Ovary (tissue), 9 donors: ENCODE measurements around the gene CNP. TPM values are rescaled to one million over a fixed set of nuclear protein-coding genes. Genes with fewer than 3 reads are reported as not detected.

Source experiments
- DNase-seq, 5 donors: peaks; one replicate each; pipeline ENCODE4 v3.0.0-alpha.2; 2019 to 2020
- H3K27ac ChIP-seq, 2 donors: fragments of 200-600 bp; one replicate each; pipeline versions ENCODE4 v1.5.1 to v1.8.0; 2019 to 2022
- H3K27me3 ChIP-seq: fragments of 200-600 bp; one replicate; pipeline ENCODE4 v1.8.0; 2022
- H3K36me3 ChIP-seq: fragments of 200-600 bp; sonication (generic); one replicate; pipeline ENCODE4 v1.5.1; 2019
- H3K4me1 ChIP-seq: one replicate; pipeline ENCODE4 v1.8.1; 2013; ENCODE audit warnings: mild to moderate bottlenecking, moderate library complexity; ENCODE audit not compliant: insufficient read depth
- H3K4me3 ChIP-seq: fragments of 200-600 bp; sonication (generic); one replicate; pipeline ENCODE4 v1.5.1; 2017
- H3K9me3 ChIP-seq, 2 donors: fragments of 200-600 bp in 1 of 2; sonication (generic) in 1 of 2; one replicate each; pipeline versions ENCODE4 v1.5.1 to v1.8.1; 2013 to 2019; ENCODE audit warnings: mild to moderate bottlenecking in 1 of 2, moderate library complexity in 1 of 2
- EP300 ChIP-seq: sonication (generic); formaldehyde crosslinking; IDR thresholded peaks from one replicate; pipeline ENCODE4 v1.6.1; 2017; ENCODE audit warnings: antibody characterized with exemption
- POLR2A ChIP-seq: fragments of 450-650 bp; IDR thresholded peaks from one replicate; pipeline ENCODE4 v1.6.1; 2017; ENCODE audit warnings: antibody characterized with exemption, mild to moderate bottlenecking, moderate library complexity
- WGBS, 3 donors: extraction: QIAGEN DNeasy Blood & Tissue Kit in 1 of 3; methylation state at CpG; one replicate each; pipeline versions ENCODE4 v1.1.5 to v1.1.7; 2013 to 2017; 5-methylcytosine and 5-hydroxymethylcytosine counted together
- intact Hi-C, 4 donors: fragments of 100-400 bp; cut with DNase I; formaldehyde crosslinking; loops; one replicate each; pipeline versions ENCODE4 v1.11.0 to v1.15.1; 2022 to 2023
- polyA plus RNA-seq, 2 donors: library from polyadenylated mRNA; stranded (reverse); fragments of 200-250 nt in 1 of 2; fragments of 350-450 nt in 1 of 2; fragmentation: Illumina TruSeq in 1 of 2; extraction: RNeasy Lipid Tissue Mini Kit (QIAGEN cat#74804) in 1 of 2; gene quantifications; one replicate each; pipeline ENCODE4 v1.2.3, GENCODE V29; 2013 to 2014
- total RNA-seq, 7 donors: library from RNA; depleted of rRNA in 2 of 7; stranded (reverse); fragments of >200 nt in 2 of 7; fragmentation: NEBNext Ultra II Directional in 3 of 7; extraction: Animal tissue kit (Norgen Biotek cat#: 25700) in 3 of 7; gene quantifications; one replicate each; pipeline versions ENCODE4 v1.1.0 to v1.2.4, GENCODE V29; 2016 to 2023
- TF ChIP-seq, protein P1 (sequence below), 3 donors: fragments of 450-650 bp in 2 of 3; fragments of 200-600 bp in 1 of 3; IDR thresholded peaks; one replicate each; pipeline versions ENCODE4 v1.5.1 to v1.8.0; 2016 to 2022; ENCODE audit warnings: antibody characterized with exemption in 3 of 3, mild to moderate bottlenecking in 1 of 3
- donor health status: DM: no; HTN: no; CAD: no; lungs with moderate emphysema.
- donor health status: DM: no; HTN: no; CAD: no.
- donor health status: Bipolar disorder and iron deficiency.
- donor health status: DM: yes; HTN: yes; CAD: no.
- donor health status: DM: no; HTN: no; CAD: no.
- donor health status: DM: yes; HTN: yes; CAD: no.

The CNP gene
- total and polyA plus RNA-seq, 9 donors: 30.5 to 88.9 (median 74.1) TPM

DNA sequence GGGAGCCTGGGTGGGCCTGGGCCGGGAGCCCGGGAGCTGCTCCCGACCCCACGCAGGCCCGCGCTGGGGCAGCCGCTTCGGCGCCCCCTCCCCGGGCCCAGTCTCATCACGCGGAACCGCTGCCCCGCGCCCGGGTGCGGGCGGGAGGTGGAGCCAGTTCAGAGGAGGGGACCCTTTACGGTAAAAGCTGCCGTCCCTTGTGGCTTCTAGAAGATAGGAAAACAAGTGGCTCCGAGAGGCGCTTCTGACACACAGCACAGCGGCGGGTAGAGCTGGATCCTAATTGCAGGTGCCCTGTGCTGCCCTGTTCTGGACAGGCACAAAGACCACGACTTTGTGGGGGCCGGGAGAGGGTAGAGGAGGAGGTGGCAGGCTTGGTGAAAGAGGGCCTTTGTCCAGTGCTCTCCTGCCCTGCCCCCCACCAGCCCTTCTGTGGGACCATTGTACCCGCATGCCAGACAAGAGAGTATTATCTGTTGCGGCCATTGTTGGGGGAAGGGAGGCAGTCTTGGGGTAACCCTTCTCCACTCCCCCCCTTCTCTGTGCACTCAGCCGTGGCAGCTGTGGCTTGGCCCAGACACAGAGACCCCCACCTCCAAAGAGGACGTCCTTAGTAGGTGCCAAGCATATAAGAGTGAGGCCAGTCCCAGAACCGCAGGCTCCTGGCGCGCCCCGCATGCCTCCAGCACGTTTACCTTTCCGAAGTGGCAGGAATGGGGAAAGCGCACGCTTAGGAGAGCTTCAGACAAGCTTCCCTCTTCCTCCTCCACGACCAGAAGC, 736 bp downstream of the CNP start:
- intact Hi-C loops: loop anchor here in 3 of 4 donors (5.0 to 10.0 kb wide), 3 partner anchors 50 to 147 kb away; partner anchors contain the start of genes DHX58 (in 1 of the 3) and DNAJC7 (in 1 of the 3)
- TF ChIP-seq, protein P1, sequence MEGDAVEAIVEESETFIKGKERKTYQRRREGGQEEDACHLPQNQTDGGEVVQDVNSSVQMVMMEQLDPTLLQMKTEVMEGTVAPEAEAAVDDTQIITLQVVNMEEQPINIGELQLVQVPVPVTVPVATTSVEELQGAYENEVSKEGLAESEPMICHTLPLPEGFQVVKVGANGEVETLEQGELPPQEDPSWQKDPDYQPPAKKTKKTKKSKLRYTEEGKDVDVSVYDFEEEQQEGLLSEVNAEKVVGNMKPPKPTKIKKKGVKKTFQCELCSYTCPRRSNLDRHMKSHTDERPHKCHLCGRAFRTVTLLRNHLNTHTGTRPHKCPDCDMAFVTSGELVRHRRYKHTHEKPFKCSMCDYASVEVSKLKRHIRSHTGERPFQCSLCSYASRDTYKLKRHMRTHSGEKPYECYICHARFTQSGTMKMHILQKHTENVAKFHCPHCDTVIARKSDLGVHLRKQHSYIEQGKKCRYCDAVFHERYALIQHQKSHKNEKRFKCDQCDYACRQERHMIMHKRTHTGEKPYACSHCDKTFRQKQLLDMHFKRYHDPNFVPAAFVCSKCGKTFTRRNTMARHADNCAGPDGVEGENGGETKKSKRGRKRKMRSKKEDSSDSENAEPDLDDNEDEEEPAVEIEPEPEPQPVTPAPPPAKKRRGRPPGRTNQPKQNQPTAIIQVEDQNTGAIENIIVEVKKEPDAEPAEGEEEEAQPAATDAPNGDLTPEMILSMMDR (IDR thresholded peaks at IDR 0.05): no peak
- TF ChIP-seq EP300 (no peak), POLR2A (no peak)
- no peaks in the 10 kb centered on the region for H3K9me3 ChIP-seq
- H3K27ac ChIP-seq: peak overlapping the region; percentile 64 to 70
- H3K27me3 ChIP-seq: no peaks in the 10 kb centered on the region
- H3K4me3 ChIP-seq: peak overlapping the region; percentile 95
- no peaks in the 10 kb centered on the region for H3K36me3 ChIP-seq
- peak; percentile 27 to 59 (median 43) for DNase-seq
- 8 to 20% (median 11%) methylated on average over 30 to 39 of the region's 39 CpGs for WGBS, 3 donors
- peaks cover 7% of the 10 kb centered on the region for H3K4me1 ChIP-seq

DNA sequence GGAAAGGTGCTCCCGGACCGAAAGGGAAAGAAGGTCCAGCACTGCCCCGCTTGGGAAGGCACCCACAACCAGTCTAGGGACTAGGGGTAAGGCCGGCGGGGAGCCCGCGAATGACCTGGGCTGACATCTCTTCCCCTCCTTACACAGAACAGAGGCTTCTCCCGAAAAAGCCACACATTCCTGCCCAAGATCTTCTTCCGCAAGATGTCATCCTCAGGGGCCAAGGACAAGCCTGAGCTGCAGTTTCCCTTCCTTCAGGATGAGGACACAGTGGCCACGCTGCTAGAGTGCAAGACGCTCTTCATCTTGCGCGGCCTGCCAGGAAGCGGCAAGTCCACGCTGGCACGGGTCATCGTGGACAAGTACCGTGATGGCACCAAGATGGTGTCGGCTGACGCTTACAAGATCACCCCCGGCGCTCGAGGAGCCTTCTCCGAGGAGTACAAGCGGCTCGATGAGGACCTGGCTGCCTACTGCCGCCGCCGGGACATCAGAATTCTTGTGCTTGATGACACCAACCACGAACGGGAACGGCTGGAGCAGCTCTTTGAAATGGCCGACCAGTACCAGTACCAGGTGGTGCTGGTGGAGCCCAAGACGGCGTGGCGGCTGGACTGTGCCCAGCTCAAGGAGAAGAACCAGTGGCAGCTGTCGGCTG, 1.5 kb downstream of the CNP start:
- TF ChIP-seq POLR2A (no peak), EP300 (no peak)
- TF ChIP-seq, protein P1 (IDR thresholded peaks at IDR 0.05): no peak
- 77 to 88% (median 78%) methylated on average over 37 of the region's 37 CpGs for WGBS, 3 donors
- intact Hi-C loops: loop anchor here in 3 of 4 donors (5.0 to 10.0 kb wide), 3 partner anchors 49 to 147 kb away; partner anchors contain the start of genes DHX58 (in 1 of the 3) and DNAJC7 (in 1 of the 3)
- Histone ChIP-seq H3K27me3 (no peaks in the 10 kb centered on the region), H3K27ac (peak overlapping the region in 1 of 2 donors; percentile 70), H3K4me3 (no peak overlapping the region), H3K4me1 (peaks cover 8% of the 10 kb centered on the region), H3K9me3 (no peaks in the 10 kb centered on the region), H3K36me3 (no peaks in the 10 kb centered on the region)
- DNase-seq: peak in 4 of 5 donors; percentile 35 to 45 (median 44)

DNA sequence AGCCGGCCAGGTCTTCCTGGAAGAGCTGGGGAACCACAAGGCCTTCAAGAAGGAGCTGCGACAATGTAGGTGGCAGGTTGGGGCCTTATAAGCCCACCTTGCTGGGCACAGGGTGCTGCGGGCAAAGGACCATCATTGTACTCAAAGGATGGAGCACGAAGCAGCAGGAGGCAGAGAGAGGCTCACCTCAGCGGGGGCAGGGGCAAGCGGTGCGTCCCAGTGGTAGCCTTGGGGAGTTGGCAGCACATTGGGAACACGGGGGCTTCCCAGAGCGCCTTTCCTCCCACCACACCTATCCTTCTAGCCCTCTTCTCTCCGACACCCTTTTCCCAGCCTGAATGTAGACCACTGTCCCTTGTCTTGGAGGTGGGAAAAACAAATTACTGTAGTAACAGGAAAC, 2.1 kb downstream of the CNP start:
- Histone ChIP-seq H3K9me3 (no peaks in the 10 kb centered on the region), H3K36me3 (no peaks in the 10 kb centered on the region), H3K27ac (no peak overlapping the region), H3K4me3 (no peak overlapping the region), H3K4me1 (peaks cover 13% of the 10 kb centered on the region), H3K27me3 (no peaks in the 10 kb centered on the region)
- intact Hi-C loops: loop anchor here in 3 of 4 donors (5.0 to 10.0 kb wide), 3 partner anchors 49 to 146 kb away; partner anchors contain the start of genes DHX58 (in 1 of the 3) and DNAJC7 (in 1 of the 3)
- TF ChIP-seq EP300 (no peak), POLR2A (no peak)
- TF ChIP-seq, protein P1 (IDR thresholded peaks at IDR 0.05): no peak
- WGBS, 3 donors: 79 to 90% (median 86%) methylated on average over 10 of the region's 10 CpGs
- no peak for DNase-seq

DNA sequence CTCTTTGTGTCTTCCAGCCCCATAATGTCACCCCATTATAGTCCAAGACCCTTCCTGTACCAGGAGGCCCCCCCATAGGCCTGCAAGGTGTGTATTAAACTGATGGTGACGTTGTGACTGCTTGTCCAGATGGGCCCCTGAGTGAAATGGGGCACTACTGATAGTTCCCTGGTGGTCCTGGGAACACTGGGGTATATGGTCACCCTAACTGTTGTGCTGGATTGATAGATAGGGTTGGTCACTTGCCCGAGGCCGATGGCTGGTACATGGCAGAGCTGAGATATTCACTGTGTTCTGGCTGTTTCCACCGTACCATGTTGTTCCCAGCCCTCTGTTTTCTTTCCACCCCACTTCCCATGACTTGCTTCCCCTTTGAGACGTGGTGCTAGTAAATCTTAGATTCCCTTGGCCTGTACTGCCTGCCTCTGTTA, 4.3 kb downstream of the CNP start:
- Histone ChIP-seq H3K27ac (no peak overlapping the region), H3K36me3 (no peaks in the 10 kb centered on the region), H3K27me3 (no peaks in the 10 kb centered on the region), H3K9me3 (no peaks in the 10 kb centered on the region), H3K4me3 (no peak overlapping the region), H3K4me1 (peaks cover 9% of the 10 kb centered on the region)
- TF ChIP-seq, protein P1 (IDR thresholded peaks at IDR 0.05): no peak
- TF ChIP-seq POLR2A (no peak), EP300 (no peak)
- 79 to 83% (median 80%) methylated on average over 5 of the region's 5 CpGs for WGBS, 3 donors
- no peak for DNase-seq
- intact Hi-C loops: loop anchor here in 1 of 4 donors (5.0 kb wide), 1 partner anchor 606 kb away; the partner anchor contains the start of gene PSMC3IP
